Measurements from ENCODE around the gene SPAG5.

Gene SPAG5

GRCh38 chr17:28563475-28563874 is 35.4 kb downstream of the SPAG5 start:
- Mint-ChIP-seq H3K36me3 (ENCODE audit: low read depth) (peaks cover 47% of the 10 kb centered on the region), H3K4me3 (no peak overlapping the region), H3K9me3 (no peaks in the 10 kb centered on the region), H3K27ac (no peak overlapping the region), H3K27me3 (ENCODE audit: low read depth, poor library complexity) (no peaks in the 10 kb centered on the region), H3K4me1 (no peaks in the 10 kb centered on the region)
- no peak for DNase-seq
- TF ChIP-seq, protein P1, sequence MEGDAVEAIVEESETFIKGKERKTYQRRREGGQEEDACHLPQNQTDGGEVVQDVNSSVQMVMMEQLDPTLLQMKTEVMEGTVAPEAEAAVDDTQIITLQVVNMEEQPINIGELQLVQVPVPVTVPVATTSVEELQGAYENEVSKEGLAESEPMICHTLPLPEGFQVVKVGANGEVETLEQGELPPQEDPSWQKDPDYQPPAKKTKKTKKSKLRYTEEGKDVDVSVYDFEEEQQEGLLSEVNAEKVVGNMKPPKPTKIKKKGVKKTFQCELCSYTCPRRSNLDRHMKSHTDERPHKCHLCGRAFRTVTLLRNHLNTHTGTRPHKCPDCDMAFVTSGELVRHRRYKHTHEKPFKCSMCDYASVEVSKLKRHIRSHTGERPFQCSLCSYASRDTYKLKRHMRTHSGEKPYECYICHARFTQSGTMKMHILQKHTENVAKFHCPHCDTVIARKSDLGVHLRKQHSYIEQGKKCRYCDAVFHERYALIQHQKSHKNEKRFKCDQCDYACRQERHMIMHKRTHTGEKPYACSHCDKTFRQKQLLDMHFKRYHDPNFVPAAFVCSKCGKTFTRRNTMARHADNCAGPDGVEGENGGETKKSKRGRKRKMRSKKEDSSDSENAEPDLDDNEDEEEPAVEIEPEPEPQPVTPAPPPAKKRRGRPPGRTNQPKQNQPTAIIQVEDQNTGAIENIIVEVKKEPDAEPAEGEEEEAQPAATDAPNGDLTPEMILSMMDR (IDR thresholded peaks at IDR 0.05): no peak

DNA sequence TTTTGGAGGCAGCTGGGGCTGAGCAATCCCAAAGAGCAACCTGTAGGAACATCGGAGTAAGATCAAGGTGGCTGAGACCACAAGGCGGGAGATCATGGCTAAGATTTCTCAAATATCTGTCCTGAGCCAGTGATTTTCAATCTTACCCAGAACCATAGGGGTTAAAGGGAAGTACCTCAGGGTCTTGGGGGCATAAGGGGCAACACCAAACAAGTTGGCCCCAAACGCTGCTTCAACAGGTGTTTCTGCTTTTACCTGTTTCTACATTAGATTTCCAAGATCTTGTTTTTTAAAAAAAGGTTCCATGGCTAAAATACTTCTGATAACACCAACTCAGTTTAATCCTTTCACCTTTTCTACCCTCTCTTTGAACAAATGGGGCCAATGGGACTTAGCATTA is 43.8 kb downstream of the SPAG5 start:
- Mint-ChIP-seq H3K9me3 (no peaks in the 10 kb centered on the region), H3K27me3 (ENCODE audit: low read depth, poor library complexity) (no peaks in the 10 kb centered on the region), H3K4me3 (no peak overlapping the region), H3K27ac (no peak overlapping the region), H3K4me1 (peaks cover 25% of the 10 kb centered on the region), H3K36me3 (ENCODE audit: low read depth) (peaks cover 52% of the 10 kb centered on the region)
- TF ChIP-seq, protein P1 (IDR thresholded peaks at IDR 0.05): no peak
- no peak for DNase-seq

- TF ChIP-seq, protein P1 (IDR thresholded peaks at IDR 0.05): no peak
- H3K4me3 Mint-ChIP-seq: no peak overlapping the region
- peaks cover 48% of the 10 kb centered on the region for H3K36me3 Mint-ChIP-seq (ENCODE audit: low read depth)
- H3K27me3 Mint-ChIP-seq (ENCODE audit: low read depth, poor library complexity): no peaks in the 10 kb centered on the region
- peaks cover 30% of the 10 kb centered on the region for H3K4me1 Mint-ChIP-seq
- DNase-seq: no peak
- H3K9me3 Mint-ChIP-seq: no peaks in the 10 kb centered on the region
- no peak overlapping the region for H3K27ac Mint-ChIP-seq
These were observed 44.3 kb downstream of the SPAG5 start for GRCh38 chr17:28554565-28554964.

DNA sequence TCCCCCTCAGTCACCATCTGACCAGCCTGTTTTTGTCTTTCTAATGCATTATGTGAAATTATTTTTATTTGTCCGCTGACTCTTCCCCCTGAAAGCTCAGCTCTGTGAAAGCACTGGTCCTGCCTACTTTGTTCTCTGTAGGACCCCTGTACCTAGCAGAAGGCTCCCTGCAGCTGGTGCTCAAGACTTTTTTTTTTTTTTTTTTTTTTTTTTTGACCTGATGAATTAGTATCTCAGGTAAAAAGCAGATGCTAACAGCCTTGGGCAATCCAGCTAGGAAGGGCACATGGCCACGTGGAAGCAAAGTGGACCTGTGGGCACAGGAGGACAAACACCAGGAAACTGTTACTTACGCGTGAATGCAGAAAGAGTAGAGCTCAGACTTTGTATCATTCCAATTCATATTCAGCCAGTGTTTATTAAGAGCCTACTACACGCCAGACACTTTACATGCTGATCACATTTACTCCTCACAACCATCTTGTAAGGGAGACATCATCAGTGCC is 45.8 kb downstream of the SPAG5 start:
- Mint-ChIP-seq H3K27me3 (ENCODE audit: low read depth, poor library complexity) (peaks cover 3% of the 10 kb centered on the region), H3K36me3 (ENCODE audit: low read depth) (peaks cover 40% of the 10 kb centered on the region), H3K9me3 (no peaks in the 10 kb centered on the region), H3K4me1 (peaks cover 44% of the 10 kb centered on the region), H3K27ac (no peak overlapping the region), H3K4me3 (peak overlapping the region; percentile 89)
- TF ChIP-seq, protein P1 (IDR thresholded peaks at IDR 0.05): no peak
- no peak for DNase-seq

DNA sequence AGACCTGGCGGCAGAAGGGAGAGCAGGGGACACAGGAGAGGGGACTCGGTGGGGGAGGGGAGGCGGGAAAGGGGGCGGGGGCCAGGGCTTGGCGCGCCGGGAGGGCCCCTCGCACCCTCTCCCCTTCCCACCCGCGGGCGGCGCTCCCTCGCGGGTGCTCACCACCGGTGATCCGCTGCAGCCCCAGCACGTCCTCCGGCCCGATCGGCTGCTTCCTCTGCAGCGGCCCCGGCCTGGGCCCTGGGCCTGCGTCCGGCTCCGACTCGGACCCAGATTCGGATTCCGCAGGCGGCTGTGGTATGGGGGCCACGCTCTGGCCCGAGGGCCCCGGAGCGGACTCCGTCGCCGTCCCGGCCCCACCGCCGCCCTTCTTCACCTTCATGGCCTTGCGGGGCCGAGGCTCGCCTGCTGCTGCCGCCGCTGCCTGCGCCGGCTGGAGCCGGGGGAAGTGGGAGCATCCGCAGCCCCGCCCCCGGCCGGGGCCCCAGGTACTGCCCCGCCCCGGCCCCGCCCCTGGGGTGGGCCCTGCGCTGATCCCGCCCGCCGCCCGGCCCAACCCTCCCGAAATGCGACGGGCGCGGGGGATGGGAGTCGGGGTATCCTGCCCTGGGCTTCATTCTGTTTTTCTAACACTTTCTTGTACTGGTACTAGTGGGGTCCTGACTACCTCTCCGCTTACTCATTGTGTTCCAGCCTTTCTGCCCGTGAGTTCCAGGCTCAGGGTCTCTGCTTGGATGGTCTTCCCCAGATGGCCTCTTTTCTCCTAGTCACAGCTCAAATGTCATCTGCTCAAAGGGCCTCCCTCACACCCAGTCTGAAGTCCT is 46.4 kb downstream of the SPAG5 start, which contains the start of gene UNC119:
TSS of gene UNC119 (minus strand) at position 449 of the 824 bp plus-strand sequence. CDS start at position 382, 67 bp downstream.
- H3K4me3 Mint-ChIP-seq: peak within 1 kb of the TSS; percentile 89
- H3K27me3 Mint-ChIP-seq (ENCODE audit: low read depth, poor library complexity): peaks cover 3% of the 10 kb centered on the region
- H3K27ac Mint-ChIP-seq: peak within 1 kb of the TSS; percentile 59
- no peaks in the 10 kb centered on the region for H3K9me3 Mint-ChIP-seq
- H3K4me1 Mint-ChIP-seq: peaks cover 51% of the 10 kb centered on the region
- peak; percentile 90 for DNase-seq
- peaks cover 36% of the 10 kb centered on the region for H3K36me3 Mint-ChIP-seq (ENCODE audit: low read depth)
- TF ChIP-seq, protein P1 (IDR thresholded peaks at IDR 0.05): no peak
